ENCODE data around the gene VAMP8.
"Not testable (repeated sequence)": the region's sequence is repeated elsewhere in the genome, so short reads cannot be mapped to it uniquely, and the experiment has no call there.

GRCh38 chr2:85544254-85544691 is 33.1 kb upstream of the VAMP8 start:
- TF ChIP-seq CTCF, POLR2A, POLR2AphosphoS5, EP300 (IDR thresholded peaks at IDR 0.05): not testable (repeated sequence)
